Adipocyte (in vitro differentiated cells): ENCODE measurements around the gene PRCD.

ENCODE experiments used
- DNase-seq: peaks from one replicate; pipeline ENCODE4 v3.0.0-alpha.2; 2015; ENCODE audit warnings: low read depth
- H3K27me3 ChIP-seq: replicated peaks from 2 replicates; pipeline ENCODE4 v1.7.0; 2013; ENCODE audit warnings: mild to moderate bottlenecking, low read length, moderate library complexity; ENCODE audit not compliant: control insufficient read depth, insufficient read depth
- H3K36me3 ChIP-seq: 2 replicates; pipeline ENCODE4 v1.7.0; 2013; ENCODE audit warnings: low read length, mild to moderate bottlenecking, moderate library complexity; ENCODE audit not compliant: control insufficient read depth, insufficient read depth, severe bottlenecking
- H3K4me1 ChIP-seq: 2 replicates; pipeline ENCODE4 v1.7.0; 2013; ENCODE audit warnings: mild to moderate bottlenecking, low read length, moderate library complexity; ENCODE audit not compliant: control insufficient read depth, insufficient read depth
- H3K4me3 ChIP-seq: 2 replicates; pipeline ENCODE4 v1.7.0; 2013; ENCODE audit warnings: mild to moderate bottlenecking, low read length, moderate library complexity
- H3K9ac ChIP-seq: 2 replicates; pipeline ENCODE4 v1.7.0; 2013; ENCODE audit warnings: mild to moderate bottlenecking, low read length, moderate library complexity
- H3K9me3 ChIP-seq: 2 replicates; pipeline ENCODE4 v1.7.0; 2013; ENCODE audit warnings: mild to moderate bottlenecking, low read length, moderate library complexity; ENCODE audit not compliant: control insufficient read depth

PRCD gene

DNA sequence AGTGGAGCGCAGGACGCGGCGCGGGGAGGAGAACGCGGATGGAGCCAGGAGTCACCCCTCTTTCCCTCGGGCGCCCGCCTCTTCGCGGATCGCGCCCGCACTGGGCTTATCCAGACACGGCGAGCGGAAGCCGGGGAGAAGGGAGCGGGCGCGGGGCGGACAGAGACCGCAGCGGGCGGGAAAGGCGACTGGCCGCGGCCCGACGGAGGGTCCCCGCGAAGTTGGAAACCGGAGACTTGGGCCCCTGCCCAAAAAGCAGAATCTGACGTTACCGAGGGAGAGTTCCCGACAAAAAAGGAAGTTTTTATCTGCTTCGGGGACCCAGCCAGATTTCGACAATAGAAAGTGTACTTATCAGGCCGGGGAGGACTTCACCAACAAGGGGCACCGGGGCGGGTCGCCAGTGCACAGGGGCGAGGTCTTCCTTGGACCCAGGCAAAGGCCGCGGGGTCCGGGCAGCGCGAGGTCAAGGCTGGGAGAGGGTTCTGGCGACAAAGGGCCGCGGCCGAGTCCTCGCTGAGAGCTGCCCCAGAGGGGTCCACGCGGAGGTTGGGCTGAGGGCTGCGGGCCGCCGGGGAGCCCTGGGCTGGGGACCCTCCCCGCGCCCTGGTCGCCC lies 45.3 kb downstream of the PRCD start:
- H3K27me3 ChIP-seq: peaks cover 38% of the 10 kb centered on the region
- peaks cover 6% of the 10 kb centered on the region for H3K4me1 ChIP-seq
- no peaks in the 10 kb centered on the region for H3K36me3 ChIP-seq
- H3K9ac ChIP-seq: peak overlapping the region; percentile 66
- DNase-seq: peak; percentile 16
- H3K9me3 ChIP-seq: peaks cover 5% of the 10 kb centered on the region
- peak overlapping the region; percentile 80 for H3K4me3 ChIP-seq

DNA sequence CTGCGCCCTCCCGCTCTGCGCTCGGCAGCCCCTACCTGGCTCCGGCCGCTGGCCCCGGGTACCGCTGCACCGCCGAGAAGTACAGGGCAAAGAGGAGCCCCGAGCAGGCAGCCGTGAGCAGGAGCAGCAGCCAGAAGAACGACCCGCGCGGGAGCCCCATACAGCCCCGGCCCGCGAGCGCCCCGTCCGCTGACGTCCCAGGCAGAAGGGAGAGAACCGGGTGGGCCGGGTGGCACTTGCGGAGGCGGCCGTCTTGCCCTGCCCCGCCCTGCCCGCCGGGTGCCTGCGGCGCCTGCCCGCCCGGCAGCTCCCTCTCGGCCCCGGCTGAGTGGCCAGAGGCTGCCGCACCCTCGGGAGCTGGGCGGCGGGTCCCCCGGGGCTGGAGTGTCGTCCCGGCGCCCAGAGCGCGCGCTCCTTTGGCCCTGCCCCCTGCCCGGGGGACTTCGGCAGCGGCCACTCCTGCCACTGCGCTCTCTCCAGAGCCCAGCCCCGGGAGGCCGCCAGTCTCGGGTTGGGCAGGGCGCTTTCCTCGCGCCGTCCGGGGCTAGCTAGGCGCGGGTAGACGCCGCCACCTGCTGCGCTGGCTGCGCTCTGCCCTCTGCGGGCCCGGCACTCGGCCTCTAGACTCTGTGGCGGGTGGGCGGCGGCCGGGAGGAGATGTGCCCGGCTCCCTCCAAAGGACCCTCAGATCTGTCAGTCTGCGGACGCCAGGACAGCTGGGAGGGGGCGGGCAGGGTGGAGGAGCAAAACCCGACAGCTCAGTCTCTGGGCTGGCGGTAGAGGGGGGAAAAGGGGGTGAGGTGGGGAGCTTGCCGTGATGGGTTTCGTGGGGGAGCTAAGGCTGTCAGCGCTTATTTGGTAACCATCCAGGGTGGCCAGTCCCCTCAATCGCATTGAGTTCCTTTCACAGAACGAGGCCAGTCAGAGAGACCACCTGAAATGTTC lies 46.1 kb downstream of the PRCD start, which contains the start of gene ST6GALNAC2:
ST6GALNAC2 (minus strand) TSS at position 212 of the 945 bp plus-strand sequence; CDS start at position 160, 52 bp downstream.
- Histone ChIP-seq H3K4me3 (peak within 1 kb of the TSS; percentile 80), H3K9me3 (peaks cover 5% of the 10 kb centered on the region), H3K36me3 (no peaks in the 10 kb centered on the region), H3K9ac (peak within 1 kb of the TSS; percentile 66), H3K4me1 (peaks cover 6% of the 10 kb centered on the region), H3K27me3 (peaks cover 35% of the 10 kb centered on the region)
- DNase-seq: peak; percentile 70

DNA sequence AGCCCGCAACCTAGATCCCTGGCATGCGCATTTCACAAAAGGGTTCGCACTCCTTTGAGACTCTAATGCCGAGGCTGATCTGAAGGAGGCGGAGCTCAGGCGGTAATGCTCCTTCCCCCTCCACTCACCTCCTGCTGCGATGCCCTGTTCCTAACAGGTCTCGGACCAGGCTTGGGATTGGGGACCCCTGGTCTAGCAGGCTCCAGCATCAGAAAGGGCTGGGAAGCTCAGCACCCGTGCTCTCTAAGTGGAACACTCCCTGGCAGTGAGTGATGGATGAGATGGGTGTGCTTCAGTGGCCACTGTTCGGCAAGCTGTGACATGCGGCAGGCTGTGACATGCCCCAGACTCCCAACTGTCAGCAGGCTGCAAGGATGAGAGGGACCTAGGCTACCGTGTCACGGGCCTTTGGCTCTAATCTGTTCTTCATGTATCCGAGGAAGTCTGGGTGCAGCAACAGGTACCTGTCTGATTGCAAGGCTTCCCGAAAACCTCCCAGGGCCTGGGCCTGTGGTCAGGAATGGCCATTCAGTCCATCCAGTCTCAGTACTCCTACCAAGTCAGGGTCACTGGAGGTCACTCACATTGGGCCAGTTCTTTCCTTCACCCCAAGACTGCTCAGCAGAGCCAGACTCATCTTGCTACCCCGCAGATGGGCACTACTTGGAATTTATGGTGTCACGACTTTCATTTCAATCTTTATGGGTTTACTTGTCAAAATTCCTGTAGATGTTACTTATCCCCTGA lies 47.1 kb downstream of the PRCD start:
- peaks cover 5% of the 10 kb centered on the region for H3K9me3 ChIP-seq
- H3K9ac ChIP-seq: no peak overlapping the region
- no peaks in the 10 kb centered on the region for H3K36me3 ChIP-seq
- no peak overlapping the region for H3K4me3 ChIP-seq
- H3K4me1 ChIP-seq: peaks cover 6% of the 10 kb centered on the region
- no peak for DNase-seq
- H3K27me3 ChIP-seq: peaks cover 32% of the 10 kb centered on the region

- Histone ChIP-seq H3K4me1 (peaks cover 6% of the 10 kb centered on the region), H3K4me3 (no peak overlapping the region), H3K27me3 (peaks cover 32% of the 10 kb centered on the region), H3K9ac (no peak overlapping the region), H3K9me3 (peaks cover 5% of the 10 kb centered on the region), H3K36me3 (no peaks in the 10 kb centered on the region)
- DNase-seq: no peak
Observed at GRCh38 chr17:76588182-76588581, 48.3 kb downstream of the PRCD start.

GRCh38 chr17:76593384-76593826 lies 53.6 kb downstream of the PRCD start:
- Histone ChIP-seq H3K9ac (no peak overlapping the region), H3K4me1 (peaks cover 17% of the 10 kb centered on the region), H3K9me3 (peaks cover 4% of the 10 kb centered on the region), H3K27me3 (peaks cover 11% of the 10 kb centered on the region), H3K36me3 (no peaks in the 10 kb centered on the region), H3K4me3 (no peak overlapping the region)
- no peak for DNase-seq

- peaks cover 7% of the 10 kb centered on the region for H3K27me3 ChIP-seq
- peaks cover 17% of the 10 kb centered on the region for H3K4me1 ChIP-seq
- no peak for DNase-seq
- no peaks in the 10 kb centered on the region for H3K9me3 ChIP-seq
- no peaks in the 10 kb centered on the region for H3K36me3 ChIP-seq
- no peak overlapping the region for H3K4me3 ChIP-seq
- H3K9ac ChIP-seq: no peak overlapping the region
Observed at GRCh38 chr17:76593959-76594358, 54.1 kb downstream of the PRCD start.

DNA sequence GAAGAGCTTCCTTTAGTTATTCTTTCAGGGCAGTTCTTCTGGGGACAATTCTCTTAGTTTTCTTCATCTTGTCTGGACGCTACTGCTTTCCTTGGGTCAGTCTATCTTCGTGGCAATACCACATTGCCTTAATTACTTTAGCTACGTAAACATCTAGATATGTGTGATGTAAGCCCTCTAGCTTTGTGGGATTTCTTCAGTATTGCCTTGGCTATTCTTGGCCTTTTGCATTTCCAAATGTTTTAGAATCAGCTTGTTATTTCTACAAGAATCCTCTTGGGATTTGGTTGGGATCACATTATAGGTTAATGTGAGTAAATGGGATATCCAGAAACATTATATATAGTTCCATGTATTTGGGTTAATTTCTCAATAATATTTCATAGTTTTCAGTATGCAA lies 54.8 kb downstream of the PRCD start:
- no peaks in the 10 kb centered on the region for H3K36me3 ChIP-seq
- peaks cover 3% of the 10 kb centered on the region for H3K27me3 ChIP-seq
- no peaks in the 10 kb centered on the region for H3K9me3 ChIP-seq
- H3K9ac ChIP-seq: no peak overlapping the region
- peak; percentile 55 for DNase-seq
- H3K4me3 ChIP-seq: no peak overlapping the region
- peaks cover 17% of the 10 kb centered on the region for H3K4me1 ChIP-seq
